NB4 (cell line): ENCODE results near the gene FANCC.

Experiments
- POLR2A ChIP-seq: IDR thresholded peaks from 2 replicates; pipeline ENCODE4 v1.6.1; 2011; ENCODE audit warnings: mild to moderate bottlenecking; ENCODE audit not compliant: insufficient read length; ENCODE audit errors: extremely low read depth
- TF ChIP-seq, protein P1 (sequence below): IDR thresholded peaks from one replicate; pipeline ENCODE4 v1.5.1; 2012; ENCODE audit warnings: low read depth, low read length

DNA sequence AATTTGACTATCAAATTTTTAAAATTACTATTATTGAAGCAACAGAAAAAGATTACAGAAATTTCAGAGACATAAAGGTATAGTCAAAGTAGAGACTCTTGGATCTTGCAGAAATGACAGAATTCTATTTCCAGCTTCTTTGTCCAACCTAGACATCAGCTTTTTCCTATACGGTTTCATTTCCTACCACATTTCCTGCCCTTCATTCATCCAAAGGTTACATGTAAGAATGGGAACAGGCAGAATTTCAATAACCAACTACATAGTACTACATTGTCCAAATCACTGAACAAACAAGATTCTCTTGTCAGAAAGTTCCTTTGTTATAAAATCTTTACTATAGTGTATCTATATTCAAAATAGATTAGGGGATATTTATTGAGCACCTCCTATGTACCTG is 124.9 kb downstream of the FANCC start:
- TF ChIP-seq, protein P1, sequence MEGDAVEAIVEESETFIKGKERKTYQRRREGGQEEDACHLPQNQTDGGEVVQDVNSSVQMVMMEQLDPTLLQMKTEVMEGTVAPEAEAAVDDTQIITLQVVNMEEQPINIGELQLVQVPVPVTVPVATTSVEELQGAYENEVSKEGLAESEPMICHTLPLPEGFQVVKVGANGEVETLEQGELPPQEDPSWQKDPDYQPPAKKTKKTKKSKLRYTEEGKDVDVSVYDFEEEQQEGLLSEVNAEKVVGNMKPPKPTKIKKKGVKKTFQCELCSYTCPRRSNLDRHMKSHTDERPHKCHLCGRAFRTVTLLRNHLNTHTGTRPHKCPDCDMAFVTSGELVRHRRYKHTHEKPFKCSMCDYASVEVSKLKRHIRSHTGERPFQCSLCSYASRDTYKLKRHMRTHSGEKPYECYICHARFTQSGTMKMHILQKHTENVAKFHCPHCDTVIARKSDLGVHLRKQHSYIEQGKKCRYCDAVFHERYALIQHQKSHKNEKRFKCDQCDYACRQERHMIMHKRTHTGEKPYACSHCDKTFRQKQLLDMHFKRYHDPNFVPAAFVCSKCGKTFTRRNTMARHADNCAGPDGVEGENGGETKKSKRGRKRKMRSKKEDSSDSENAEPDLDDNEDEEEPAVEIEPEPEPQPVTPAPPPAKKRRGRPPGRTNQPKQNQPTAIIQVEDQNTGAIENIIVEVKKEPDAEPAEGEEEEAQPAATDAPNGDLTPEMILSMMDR, result no peak
- no peak for TF ChIP-seq POLR2A
